Loucy (cell line): ENCODE results near the gene OR4K2.

Experiments
- H2AFZ ChIP-seq: fragments of 200-600 bp; sonication (generic); 2 replicates; pipeline ENCODE4 v1.6.0; 2016; ENCODE audit warnings: antibody characterized with exemption, mild to moderate bottlenecking, low read length, moderate library complexity
- H3F3A ChIP-seq: fragments of 200-600 bp; 2 replicates; pipeline ENCODE4 v1.6.0; 2016; ENCODE audit warnings: antibody characterized with exemption, low read depth, mild to moderate bottlenecking
- H3K27me3 ChIP-seq: fragments of 200-600 bp; sonication (generic); 2 replicates; pipeline ENCODE4 v1.6.1; 2014; ENCODE audit warnings: low read length, mild to moderate bottlenecking; ENCODE audit not compliant: insufficient read depth, poor library complexity, severe bottlenecking
- H3K36me3 ChIP-seq: fragments of 200-600 bp; sonication (generic); 2 replicates; pipeline ENCODE4 v1.6.1; 2016; ENCODE audit warnings: low read length; ENCODE audit not compliant: insufficient read depth
- H3K4me1 ChIP-seq: fragments of 200-600 bp; sonication (generic); 2 replicates; pipeline ENCODE4 v1.5.1; 2014; ENCODE audit warnings: low read length, mild to moderate bottlenecking; ENCODE audit not compliant: insufficient read depth, poor library complexity, severe bottlenecking
- H3K4me2 ChIP-seq: fragments of 200-600 bp; sonication (generic); 2 replicates; pipeline ENCODE4 v1.6.0; 2014; ENCODE audit warnings: antibody characterized with exemption, low read length, low read depth, mild to moderate bottlenecking; ENCODE audit not compliant: poor library complexity, severe bottlenecking
- H3K4me3 ChIP-seq: fragments of 200-600 bp; sonication (generic); 2 replicates; pipeline ENCODE4 v1.5.1; 2014; ENCODE audit warnings: low read length, mild to moderate bottlenecking, mixed read lengths; ENCODE audit not compliant: poor library complexity, severe bottlenecking
- H3K79me2 ChIP-seq: fragments of 200-600 bp; sonication (generic); 2 replicates; pipeline ENCODE4 v1.6.1; 2014; ENCODE audit warnings: low read length; ENCODE audit not compliant: insufficient read depth
- H3K9ac ChIP-seq: fragments of 200-600 bp; sonication (generic); 2 replicates; pipeline ENCODE4 v1.6.0; 2014; ENCODE audit warnings: mild to moderate bottlenecking, low read depth, low read length, moderate library complexity; ENCODE audit not compliant: poor library complexity, severe bottlenecking
- H3K9me2 ChIP-seq: fragments of 200-600 bp; sonication (generic); replicated peaks from 2 replicates; pipeline ENCODE4 v1.6.1; 2016; ENCODE audit warnings: low read depth, low read length, mixed read lengths
- H3K9me3 ChIP-seq: fragments of 200-600 bp; sonication (generic); 2 replicates; pipeline ENCODE4 v1.6.1; 2014; ENCODE audit warnings: mild to moderate bottlenecking, antibody characterized with exemption, low read length, low read depth; ENCODE audit not compliant: insufficient read depth
- H4K20me1 ChIP-seq: fragments of 200-600 bp; sonication (generic); 2 replicates; pipeline ENCODE4 v1.6.0; 2014; ENCODE audit warnings: antibody characterized with exemption, low read length, mild to moderate bottlenecking; ENCODE audit not compliant: insufficient read depth, poor library complexity, severe bottlenecking
- CTCF ChIP-seq: fragments of 200-600 bp; sonication (generic); conservative IDR thresholded peaks from 2 replicates; pipeline ENCODE4 v1.5.1; 2014; ENCODE audit warnings: mild to moderate bottlenecking, antibody characterized with exemption, low read length
- EZH2phosphoT487 ChIP-seq: fragments of 200-600 bp; IDR thresholded peaks from 2 replicates; pipeline ENCODE4 v1.6.1; 2018; ENCODE audit warnings: antibody characterized with exemption, mild to moderate bottlenecking, moderate library complexity, borderline replicate concordance

OR4K2 gene

GRCh38 chr14:19878029-19878642 lies 3.2 kb downstream of the OR4K2 start:
- Histone ChIP-seq H3K36me3 (no peaks in the 10 kb centered on the region), H3K9me3 (no peaks in the 10 kb centered on the region), H3K79me2 (no peaks in the 10 kb centered on the region), H3K27me3 (no peaks in the 10 kb centered on the region), H3K4me1 (no peaks in the 10 kb centered on the region), H3F3A (no peaks in the 10 kb centered on the region), H3K4me3 (no peak overlapping the region), H4K20me1 (no peaks in the 10 kb centered on the region), H2AFZ (no peak overlapping the region), H3K4me2 (no peak overlapping the region), H3K9ac (no peak overlapping the region), H3K9me2 (no peaks in the 10 kb centered on the region)
- TF ChIP-seq EZH2phosphoT487 = no peak
- TF ChIP-seq CTCF = peak; percentile 97

- no peaks in the 10 kb centered on the region for H3K36me3 ChIP-seq
- no peaks in the 10 kb centered on the region for H3K9me2 ChIP-seq
- no peak overlapping the region for H3K4me3 ChIP-seq
- no peak overlapping the region for H3K4me2 ChIP-seq
- no peak overlapping the region for H3K9ac ChIP-seq
- no peaks in the 10 kb centered on the region for H4K20me1 ChIP-seq
- H2AFZ ChIP-seq = no peak overlapping the region
- no peaks in the 10 kb centered on the region for H3K27me3 ChIP-seq
- peaks cover 9% of the 10 kb centered on the region; the same call in 1 of the 2 replicates for H3K9me3 ChIP-seq
- H3F3A ChIP-seq = no peaks in the 10 kb centered on the region
- H3K79me2 ChIP-seq = no peaks in the 10 kb centered on the region
- H3K4me1 ChIP-seq = no peaks in the 10 kb centered on the region
- TF ChIP-seq CTCF (no peak), EZH2phosphoT487 (no peak)
Measured at GRCh38 chr14:19895282-19895681, 20.3 kb downstream of the OR4K2 start.

- H3K79me2 ChIP-seq = no peaks in the 10 kb centered on the region
- H3K4me3 ChIP-seq = no peak overlapping the region
- H3K4me1 ChIP-seq = no peaks in the 10 kb centered on the region
- no peaks in the 10 kb centered on the region for H4K20me1 ChIP-seq
- no peak overlapping the region for H3K9ac ChIP-seq
- TF ChIP-seq EZH2phosphoT487 = no peak
- TF ChIP-seq CTCF = no peak
- H3K9me2 ChIP-seq = no peaks in the 10 kb centered on the region
- no peaks in the 10 kb centered on the region for H3K36me3 ChIP-seq
- H3F3A ChIP-seq = no peaks in the 10 kb centered on the region
- no peak overlapping the region for H2AFZ ChIP-seq
- H3K4me2 ChIP-seq = no peak overlapping the region
- H3K27me3 ChIP-seq = no peaks in the 10 kb centered on the region
- no peaks in the 10 kb centered on the region for H3K9me3 ChIP-seq
Measured at GRCh38 chr14:19900999-19901398, 26.1 kb downstream of the OR4K2 start.
